ENCODE data around the gene RDH14. TPM values are rescaled to one million over a fixed set of nuclear protein-coding genes. Genes with fewer than 3 reads are reported as not detected.

RDH14 gene
- total RNA-seq, 1 experiment from 2014 or later, result 15.4 TPM

- DNase-seq (ENCODE audit: low read depth, low spot score) (no peak), ATAC-seq (no peak)
- ChIA-PET CTCF (no interaction called here), POLR2A (no interaction called here)
- in situ Hi-C loops (cut with HindIII; ENCODE audit: low pct_unique_long_range_greater_than_20kb, low sequenced_read_pairs), result no loop called here
- Histone ChIP-seq H3K27ac (ENCODE audit: low read length) (no peak overlapping the region), H3K4me1 (ENCODE audit: control insufficient read depth, insufficient read depth, low read length) (no peaks in the 10 kb centered on the region), H3K4me3 (ENCODE audit: low read depth in 2 of 2, low read length in 2 of 2) (no peak overlapping the region), H3K36me3 (ENCODE audit: control insufficient read depth, insufficient read depth, low read length) (no peaks in the 10 kb centered on the region), H3K27me3 (ENCODE audit: control insufficient read depth, insufficient read depth, low read length) (no peaks in the 10 kb centered on the region), H3K9me3 (ENCODE audit: control insufficient read depth, insufficient read depth, low read depth, low read length) (no peaks in the 10 kb centered on the region)
- intact Hi-C loops (cut with micrococcal nuclease; ENCODE audit: unreplicated experiment), result no loop called here
- TF ChIP-seq SIN3A (IDR thresholded peaks at IDR 0.05; ENCODE audit: borderline replicate concordance, insufficient read depth, low read depth, low read length) (no peak), TCF7L2 (IDR thresholded peaks at IDR 0.05; ENCODE audit: low read depth, low read length) (no peak), REST (IDR thresholded peaks at IDR 0.05; ENCODE audit: insufficient read depth in 1 of 2, low read depth in 2 of 2, low read length in 1 of 2) (no peak), POLR2AphosphoS5 (IDR thresholded peaks at IDR 0.05; ENCODE audit: low read depth, low read length) (no peak), CTCF (IDR thresholded peaks at IDR 0.05) (no peak)
- no TSS peak for BruUV-seq (replicated peaks)
Measured at GRCh38 chr2:18525852-18526251, 34.6 kb downstream of the RDH14 start.

- in situ Hi-C loops (cut with HindIII; ENCODE audit: low pct_unique_long_range_greater_than_20kb, low sequenced_read_pairs), result no loop called here
- intact Hi-C loops (cut with micrococcal nuclease; ENCODE audit: unreplicated experiment), result no loop called here
- CTCF ChIA-PET, result no interaction called here
- DNase-seq (ENCODE audit: low read depth, low spot score) (no peak), ATAC-seq (no peak)
- Histone ChIP-seq H3K9me3 (ENCODE audit: control insufficient read depth, insufficient read depth, low read depth, low read length) (no peaks in the 10 kb centered on the region), H3K4me1 (ENCODE audit: control insufficient read depth, insufficient read depth, low read length) (peaks cover 3% of the 10 kb centered on the region; the same call in 1 of the 2 replicates), H3K27me3 (ENCODE audit: control insufficient read depth, insufficient read depth, low read length) (no peaks in the 10 kb centered on the region; the same call in 1 of the 2 replicates), H3K27ac (ENCODE audit: low read length) (no peak overlapping the region), H3K36me3 (ENCODE audit: control insufficient read depth, insufficient read depth, low read length) (no peaks in the 10 kb centered on the region), H3K4me3 (ENCODE audit: low read depth in 2 of 2, low read length in 2 of 2) (no peak overlapping the region)
- TF ChIP-seq TCF7L2 (IDR thresholded peaks at IDR 0.05; ENCODE audit: low read depth, low read length) (no peak), REST (IDR thresholded peaks at IDR 0.05; ENCODE audit: insufficient read depth in 1 of 2, low read depth in 2 of 2, low read length in 1 of 2) (no peak), SIN3A (IDR thresholded peaks at IDR 0.05; ENCODE audit: borderline replicate concordance, insufficient read depth, low read depth, low read length) (no peak), CTCF (IDR thresholded peaks at IDR 0.05) (no peak), POLR2AphosphoS5 (IDR thresholded peaks at IDR 0.05; ENCODE audit: low read depth, low read length) (no peak)
- POLR2A ChIA-PET, result no interaction called here
- no TSS peak for BruUV-seq (replicated peaks)
Measured at GRCh38 chr2:18525236-18525635, 35.2 kb downstream of the RDH14 start.
